Measurements from ENCODE around the gene CAPN11. TPM values are rescaled to one million over a fixed set of nuclear protein-coding genes. Genes with fewer than 3 reads are reported as not detected.

Gene CAPN11
- total RNA-seq, 1 experiment from 2014 or later = not detected

GRCh38 chr6:44176130-44176761 is 17.6 kb downstream of the CAPN11 start:
- DNase-seq (ENCODE audit: low read depth, low spot score) (no peak), ATAC-seq (no peak)
- CTCF ChIA-PET = no interaction called here
- no TSS peak for BruUV-seq (replicated peaks)
- Histone ChIP-seq H3K36me3 (ENCODE audit: control insufficient read depth in 1 of 2, insufficient read depth in 2 of 2, low read length in 2 of 2) (no peaks in the 10 kb centered on the region), H3K4me2 (ENCODE audit: low read length) (no peak overlapping the region), H3K79me2 (ENCODE audit: insufficient read depth, low read length) (no peaks in the 10 kb centered on the region), H3K27me3 (ENCODE audit: insufficient read depth, low read length) (no peaks in the 10 kb centered on the region), H3K4me3 (replicated peaks in 1 of 2; ENCODE audit: low read depth in 1 of 2, low read length in 2 of 2) (no peak overlapping the region), H3K4me1 (ENCODE audit: control insufficient read depth in 1 of 2, insufficient read depth in 2 of 2, low read length in 2 of 2) (peaks cover 3 to 32% of the 10 kb centered on the region in 2 experiments; a peak in 3 of 4 replicates), H3K27ac (ENCODE audit: low read depth, low read length) (no peak overlapping the region), H2AFZ (ENCODE audit: low read depth, low read length, poor library complexity, severe bottlenecking) (no peak overlapping the region), H3K9me2 (ENCODE audit: insufficient read depth) (no peaks in the 10 kb centered on the region), H3K9me3 (ENCODE audit: control insufficient read depth in 1 of 2, insufficient read depth in 1 of 2, low read depth in 1 of 2, low read length in 2 of 2) (no peaks in the 10 kb centered on the region), H4K20me1 (ENCODE audit: insufficient read depth) (no peaks in the 10 kb centered on the region), H3K9ac (ENCODE audit: low read length) (no peak overlapping the region)
- TF ChIP-seq ATF3 (IDR thresholded peaks at IDR 0.05) (no peak), MAX (IDR thresholded peaks at IDR 0.05) (no peak), SRF (IDR thresholded peaks at IDR 0.05; ENCODE audit: low read depth) (no peak), ELF1 (IDR thresholded peaks at IDR 0.05; ENCODE audit: borderline replicate concordance, low read depth) (no peak)
- RAD21 ChIA-PET (ENCODE audit: low non-redundant PET in 1 of 2, low total read pairs in 2 of 2, uncharacterized antibody in 2 of 2, unreplicated experiment in 2 of 2) = no interaction called here
- intact Hi-C loops (cut with micrococcal nuclease) = no loop called here
- POLR2A ChIA-PET = no interaction called here

GRCh38 chr6:44176762-44177509 is 18.3 kb downstream of the CAPN11 start:
- no peaks in the 10 kb centered on the region for H3K79me2 ChIP-seq (ENCODE audit: insufficient read depth, low read length)
- H3K27me3 ChIP-seq (ENCODE audit: insufficient read depth, low read length) = no peaks in the 10 kb centered on the region
- no peak for ATAC-seq
- no TSS peak for BruUV-seq (replicated peaks)
- no peaks in the 10 kb centered on the region for H4K20me1 ChIP-seq (ENCODE audit: insufficient read depth)
- H3K4me2 ChIP-seq (ENCODE audit: low read length) = no peak overlapping the region
- H3K9me2 ChIP-seq (ENCODE audit: insufficient read depth) = no peaks in the 10 kb centered on the region
- no peak overlapping the region for H3K4me3 ChIP-seq (replicated peaks in 1 of 2; ENCODE audit: low read depth in 1 of 2, low read length in 2 of 2)
- H3K4me1 ChIP-seq (ENCODE audit: control insufficient read depth in 1 of 2, insufficient read depth in 2 of 2, low read length in 2 of 2) = peaks cover 3 to 32% of the 10 kb centered on the region in 2 experiments; a peak in 3 of 4 replicates
- RAD21 ChIA-PET (ENCODE audit: low non-redundant PET in 1 of 2, low total read pairs in 2 of 2, uncharacterized antibody in 2 of 2, unreplicated experiment in 2 of 2) = no interaction called here
- no peaks in the 10 kb centered on the region for H3K36me3 ChIP-seq (ENCODE audit: control insufficient read depth in 1 of 2, insufficient read depth in 2 of 2, low read length in 2 of 2)
- H3K9ac ChIP-seq (ENCODE audit: low read length) = no peak overlapping the region
- H2AFZ ChIP-seq (ENCODE audit: low read depth, low read length, poor library complexity, severe bottlenecking) = no peak overlapping the region
- CTCF ChIA-PET = no interaction called here
- no peak for DNase-seq (ENCODE audit: low read depth, low spot score)
- no peaks in the 10 kb centered on the region for H3K9me3 ChIP-seq (ENCODE audit: control insufficient read depth in 1 of 2, insufficient read depth in 1 of 2, low read depth in 1 of 2, low read length in 2 of 2)
- POLR2A ChIA-PET = no interaction called here
- H3K27ac ChIP-seq (ENCODE audit: low read depth, low read length) = no peak overlapping the region
- intact Hi-C loops (cut with micrococcal nuclease) = no loop called here
- TF ChIP-seq ZBTB33 (IDR thresholded peaks at IDR 0.05; ENCODE audit: extremely low read depth, insufficient replicate concordance, low read length) (no peak), SRF (IDR thresholded peaks at IDR 0.05; ENCODE audit: low read depth) (no peak), CTCF (IDR thresholded peaks at IDR 0.05 in 2 of 3, conservative IDR thresholded peaks at IDR 0.05 in 1 of 3; ENCODE audit: borderline replicate concordance in 1 of 3, insufficient read depth in 1 of 3, low read depth in 2 of 3, low read length in 2 of 3) (no peak), CBX3 (IDR thresholded peaks at IDR 0.05; ENCODE audit: low read depth) (no peak), RAD21 (IDR thresholded peaks at IDR 0.05; ENCODE audit: low read depth) (no peak), EGR1 (IDR thresholded peaks at IDR 0.05; ENCODE audit: low read depth) (no peak), CEBPB (IDR thresholded peaks at IDR 0.05; ENCODE audit: low read depth) (no peak), ZNF274 (IDR thresholded peaks at IDR 0.05; ENCODE audit: low read depth, low read length) (no peak), YY1 (IDR thresholded peaks at IDR 0.05; ENCODE audit: extremely low read depth, insufficient replicate concordance, low read depth, low read length) (no peak), POLR2AphosphoS5 (IDR thresholded peaks at IDR 0.05; ENCODE audit: low read depth, low read length) (no peak), ZFX (IDR thresholded peaks at IDR 0.05) (no peak), FOSL1 (IDR thresholded peaks at IDR 0.05; ENCODE audit: low read depth) (no peak)

All from HCT116 (cell line).